KMS-11 (cell line): ENCODE data around the gene SPEF2.

Experiments used
- H2AFZ ChIP-seq: fragments of 200-600 bp; sonication (generic); 2 replicates; pipeline ENCODE4 v1.6.1; 2016; ENCODE audit warnings: antibody characterized with exemption, mixed run types, low read depth
- H3K27ac ChIP-seq: fragments of 200-600 bp; sonication (generic); 2 replicates; pipeline ENCODE4 v1.6.1; 2016; ENCODE audit warnings: mild to moderate bottlenecking, mixed run types
- H3K27me3 ChIP-seq: fragments of 200-600 bp; sonication (generic); 2 replicates; pipeline ENCODE4 v1.6.1; 2017; ENCODE audit warnings: mild to moderate bottlenecking, low read depth, mixed run types, moderate library complexity; ENCODE audit not compliant: insufficient read depth
- H3K36me3 ChIP-seq: fragments of 200-600 bp; sonication (generic); 2 replicates; pipeline ENCODE4 v1.6.1; 2017; ENCODE audit warnings: mild to moderate bottlenecking, mixed run types; ENCODE audit not compliant: insufficient read depth
- H3K4me1 ChIP-seq: fragments of 200-600 bp; sonication (generic); 2 replicates; pipeline ENCODE4 v1.6.1; 2016; ENCODE audit warnings: mild to moderate bottlenecking, low read depth, mixed run types; ENCODE audit not compliant: poor library complexity, severe bottlenecking
- H3K4me2 ChIP-seq: fragments of 200-600 bp; sonication (generic); 2 replicates; pipeline ENCODE4 v1.7.0; 2016; ENCODE audit warnings: mild to moderate bottlenecking, mixed run types
- H3K4me3 ChIP-seq: fragments of 200-600 bp; sonication (generic); IDR thresholded peaks from 2 replicates; pipeline ENCODE4 v1.6.1; 2017; ENCODE audit warnings: low read depth, low read length, mixed read lengths; ENCODE audit not compliant: insufficient read depth
- H3K79me2 ChIP-seq: fragments of 200-600 bp; sonication (generic); 2 replicates; pipeline ENCODE4 v1.6.1; 2016; ENCODE audit warnings: low read depth, mixed run types; ENCODE audit not compliant: insufficient read depth
- H3K9ac ChIP-seq: fragments of 200-600 bp; sonication (generic); 2 replicates; pipeline ENCODE4 v1.6.1; 2016; ENCODE audit warnings: mild to moderate bottlenecking, mixed run types
- H4K20me1 ChIP-seq: fragments of 200-600 bp; sonication (generic); 2 replicates; pipeline ENCODE4 v1.6.1; 2016; ENCODE audit warnings: mild to moderate bottlenecking, mixed run types; ENCODE audit not compliant: insufficient read depth
- TF ChIP-seq, protein P1 (sequence below): fragments of 200-600 bp; sonication (generic); conservative IDR thresholded peaks from 2 replicates; pipeline ENCODE4 v1.6.1; 2017; ENCODE audit warnings: low read depth, mild to moderate bottlenecking, antibody characterized with exemption, low read length, moderate library complexity, mixed read lengths

Gene SPEF2

DNA sequence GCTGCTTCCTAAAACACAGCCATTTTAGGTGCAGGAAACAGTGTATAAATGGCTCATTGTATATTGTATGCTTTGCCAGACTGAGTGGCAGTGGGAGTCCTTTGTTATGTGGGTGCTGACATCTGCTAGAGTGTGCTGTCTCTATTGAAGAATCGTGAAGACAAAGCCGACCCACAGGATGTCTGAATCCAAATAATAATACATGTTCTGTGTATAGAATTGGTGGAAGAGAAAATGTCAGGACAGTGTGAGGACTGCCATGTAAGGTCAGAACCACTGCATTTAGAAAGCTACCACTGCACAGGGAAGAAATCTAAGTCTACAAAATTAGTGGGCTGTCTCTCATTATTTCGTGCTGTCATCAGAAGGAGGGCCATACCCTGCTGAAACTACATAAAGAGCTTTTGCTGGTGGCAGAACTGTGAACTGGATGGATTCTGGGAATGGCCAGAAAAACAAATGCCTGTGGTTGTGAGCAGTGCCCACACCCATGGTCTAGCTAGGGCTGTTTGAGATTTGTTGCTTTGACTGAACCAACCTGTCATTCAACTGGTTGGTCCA, 241.5 kb downstream of the SPEF2 start:
- Histone ChIP-seq H3K36me3 (no peaks in the 10 kb centered on the region), H3K9ac (no peak overlapping the region), H4K20me1 (no peaks in the 10 kb centered on the region), H3K4me3 (no peak overlapping the region), H3K27ac (no peak overlapping the region), H3K27me3 (no peaks in the 10 kb centered on the region), H3K79me2 (no peaks in the 10 kb centered on the region), H3K4me2 (no peak overlapping the region), H3K4me1 (peaks cover 23% of the 10 kb centered on the region), H2AFZ (no peak overlapping the region)
- TF ChIP-seq, protein P1, sequence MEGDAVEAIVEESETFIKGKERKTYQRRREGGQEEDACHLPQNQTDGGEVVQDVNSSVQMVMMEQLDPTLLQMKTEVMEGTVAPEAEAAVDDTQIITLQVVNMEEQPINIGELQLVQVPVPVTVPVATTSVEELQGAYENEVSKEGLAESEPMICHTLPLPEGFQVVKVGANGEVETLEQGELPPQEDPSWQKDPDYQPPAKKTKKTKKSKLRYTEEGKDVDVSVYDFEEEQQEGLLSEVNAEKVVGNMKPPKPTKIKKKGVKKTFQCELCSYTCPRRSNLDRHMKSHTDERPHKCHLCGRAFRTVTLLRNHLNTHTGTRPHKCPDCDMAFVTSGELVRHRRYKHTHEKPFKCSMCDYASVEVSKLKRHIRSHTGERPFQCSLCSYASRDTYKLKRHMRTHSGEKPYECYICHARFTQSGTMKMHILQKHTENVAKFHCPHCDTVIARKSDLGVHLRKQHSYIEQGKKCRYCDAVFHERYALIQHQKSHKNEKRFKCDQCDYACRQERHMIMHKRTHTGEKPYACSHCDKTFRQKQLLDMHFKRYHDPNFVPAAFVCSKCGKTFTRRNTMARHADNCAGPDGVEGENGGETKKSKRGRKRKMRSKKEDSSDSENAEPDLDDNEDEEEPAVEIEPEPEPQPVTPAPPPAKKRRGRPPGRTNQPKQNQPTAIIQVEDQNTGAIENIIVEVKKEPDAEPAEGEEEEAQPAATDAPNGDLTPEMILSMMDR, result no peak

GRCh38 chr5:35860686-35861085, 243.0 kb downstream of the SPEF2 start:
- no peaks in the 10 kb centered on the region for H3K27me3 ChIP-seq
- H3K36me3 ChIP-seq, result no peaks in the 10 kb centered on the region
- TF ChIP-seq, protein P1, result no peak
- no peak overlapping the region for H3K4me3 ChIP-seq
- no peak overlapping the region for H3K27ac ChIP-seq
- no peaks in the 10 kb centered on the region for H3K79me2 ChIP-seq
- no peaks in the 10 kb centered on the region for H4K20me1 ChIP-seq
- H3K4me1 ChIP-seq, result peaks cover 18% of the 10 kb centered on the region
- no peak overlapping the region for H3K9ac ChIP-seq
- H3K4me2 ChIP-seq, result no peak overlapping the region
- H2AFZ ChIP-seq, result no peak overlapping the region

DNA sequence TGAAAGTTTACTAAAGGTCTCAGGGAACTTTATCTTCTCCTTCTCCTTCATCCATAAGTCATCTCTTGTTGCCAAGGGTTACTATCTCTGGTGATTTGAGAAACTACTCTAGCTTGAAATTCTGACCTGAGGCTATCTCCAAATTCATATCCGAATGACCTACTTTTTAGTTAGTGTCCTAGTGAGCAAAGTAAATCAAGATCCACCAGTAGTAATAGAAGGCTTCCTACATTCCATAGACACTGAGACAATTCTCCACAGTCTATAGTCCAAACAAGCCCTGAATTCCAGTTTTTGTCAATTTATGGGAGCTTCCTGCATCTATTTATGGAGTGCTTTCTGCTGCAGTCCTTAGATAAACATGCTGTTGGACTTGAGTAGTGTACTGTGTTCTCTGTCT, 244.1 kb downstream of the SPEF2 start:
- TF ChIP-seq, protein P1, result no peak
- Histone ChIP-seq H3K27me3 (no peaks in the 10 kb centered on the region), H3K36me3 (no peaks in the 10 kb centered on the region), H3K4me1 (peaks cover 8% of the 10 kb centered on the region), H3K4me3 (no peak overlapping the region), H3K4me2 (no peak overlapping the region), H4K20me1 (no peaks in the 10 kb centered on the region), H3K9ac (no peak overlapping the region), H3K27ac (no peak overlapping the region), H3K79me2 (no peaks in the 10 kb centered on the region), H2AFZ (no peak overlapping the region)

DNA sequence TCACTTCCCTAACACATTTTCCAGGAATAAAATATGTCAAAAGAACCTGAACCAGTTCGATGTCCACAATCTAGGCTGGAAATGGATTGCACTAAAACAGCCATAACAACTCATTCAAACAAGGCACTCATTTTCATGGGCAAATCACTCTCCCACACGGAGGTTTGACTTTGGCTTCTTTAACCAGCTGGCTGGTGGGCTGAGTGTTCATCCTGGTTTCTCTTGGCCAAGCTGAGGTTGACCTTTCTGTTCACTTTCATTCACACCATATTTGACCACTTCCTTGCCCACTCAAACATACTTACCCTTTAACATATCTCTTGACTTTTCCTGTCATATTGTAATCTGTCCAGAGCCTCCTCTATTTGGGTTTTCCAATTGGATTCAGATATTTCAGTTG, 244.5 kb downstream of the SPEF2 start:
- H3K36me3 ChIP-seq, result no peaks in the 10 kb centered on the region
- TF ChIP-seq, protein P1, result no peak
- H4K20me1 ChIP-seq, result no peaks in the 10 kb centered on the region
- no peak overlapping the region for H3K4me3 ChIP-seq
- H3K27ac ChIP-seq, result no peak overlapping the region
- no peak overlapping the region for H3K9ac ChIP-seq
- H2AFZ ChIP-seq, result no peak overlapping the region
- no peaks in the 10 kb centered on the region for H3K27me3 ChIP-seq
- H3K79me2 ChIP-seq, result no peaks in the 10 kb centered on the region
- H3K4me1 ChIP-seq, result peaks cover 3% of the 10 kb centered on the region
- no peak overlapping the region for H3K4me2 ChIP-seq
